ENCODE data around the gene TPRA1.

TPRA1 gene

GRCh38 chr3:127598841-127599570, 8.5 kb upstream of the TPRA1 start:
- TF ChIP-seq, protein P1, sequence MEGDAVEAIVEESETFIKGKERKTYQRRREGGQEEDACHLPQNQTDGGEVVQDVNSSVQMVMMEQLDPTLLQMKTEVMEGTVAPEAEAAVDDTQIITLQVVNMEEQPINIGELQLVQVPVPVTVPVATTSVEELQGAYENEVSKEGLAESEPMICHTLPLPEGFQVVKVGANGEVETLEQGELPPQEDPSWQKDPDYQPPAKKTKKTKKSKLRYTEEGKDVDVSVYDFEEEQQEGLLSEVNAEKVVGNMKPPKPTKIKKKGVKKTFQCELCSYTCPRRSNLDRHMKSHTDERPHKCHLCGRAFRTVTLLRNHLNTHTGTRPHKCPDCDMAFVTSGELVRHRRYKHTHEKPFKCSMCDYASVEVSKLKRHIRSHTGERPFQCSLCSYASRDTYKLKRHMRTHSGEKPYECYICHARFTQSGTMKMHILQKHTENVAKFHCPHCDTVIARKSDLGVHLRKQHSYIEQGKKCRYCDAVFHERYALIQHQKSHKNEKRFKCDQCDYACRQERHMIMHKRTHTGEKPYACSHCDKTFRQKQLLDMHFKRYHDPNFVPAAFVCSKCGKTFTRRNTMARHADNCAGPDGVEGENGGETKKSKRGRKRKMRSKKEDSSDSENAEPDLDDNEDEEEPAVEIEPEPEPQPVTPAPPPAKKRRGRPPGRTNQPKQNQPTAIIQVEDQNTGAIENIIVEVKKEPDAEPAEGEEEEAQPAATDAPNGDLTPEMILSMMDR (IDR thresholded peaks at IDR 0.05; ENCODE audit: low read depth, low read length), result no peak
- H3K4me3 ChIP-seq (ENCODE audit: low read depth, low read length), result peak overlapping the region; percentile 75

DNA sequence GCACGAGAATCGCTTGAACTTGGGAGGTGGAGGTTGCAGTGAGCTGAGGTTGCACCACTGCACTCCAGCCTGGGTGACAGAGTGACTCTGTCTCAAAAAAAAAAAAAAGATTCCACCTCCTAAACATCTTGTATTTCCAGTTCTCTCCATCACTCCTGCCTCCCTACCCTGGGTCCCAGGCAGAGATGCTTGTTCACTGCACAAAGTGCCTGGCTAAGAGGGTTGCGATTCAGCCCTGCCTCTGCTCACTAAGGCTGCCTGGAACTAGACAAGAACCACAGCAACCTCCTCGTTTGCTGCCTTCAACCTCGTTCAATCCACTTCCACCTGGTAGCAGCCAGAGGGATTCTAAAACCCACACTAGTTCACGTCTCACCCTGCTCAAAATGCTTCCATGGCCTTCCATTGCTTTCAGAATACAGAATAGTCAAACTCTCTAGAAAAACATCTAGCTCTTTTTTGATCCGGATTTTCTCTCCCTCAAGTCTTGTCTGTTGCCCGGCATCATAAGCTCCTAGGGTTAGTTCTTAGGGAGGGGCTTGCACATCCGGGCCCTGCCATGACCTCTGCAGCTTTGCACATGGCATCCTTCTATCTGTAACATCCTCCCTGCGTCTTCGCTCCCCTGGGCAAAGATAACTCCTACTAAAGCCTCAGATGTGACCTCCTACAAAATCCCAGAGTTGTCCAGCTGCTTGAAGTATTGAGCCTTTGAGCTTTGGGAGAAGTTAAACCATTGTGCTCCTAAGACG, 6.7 kb upstream of the TPRA1 start:
- TF ChIP-seq, protein P1 (IDR thresholded peaks at IDR 0.05; ENCODE audit: low read depth, low read length), result no peak
- no peak overlapping the region for H3K4me3 ChIP-seq (ENCODE audit: low read depth, low read length)

DNA sequence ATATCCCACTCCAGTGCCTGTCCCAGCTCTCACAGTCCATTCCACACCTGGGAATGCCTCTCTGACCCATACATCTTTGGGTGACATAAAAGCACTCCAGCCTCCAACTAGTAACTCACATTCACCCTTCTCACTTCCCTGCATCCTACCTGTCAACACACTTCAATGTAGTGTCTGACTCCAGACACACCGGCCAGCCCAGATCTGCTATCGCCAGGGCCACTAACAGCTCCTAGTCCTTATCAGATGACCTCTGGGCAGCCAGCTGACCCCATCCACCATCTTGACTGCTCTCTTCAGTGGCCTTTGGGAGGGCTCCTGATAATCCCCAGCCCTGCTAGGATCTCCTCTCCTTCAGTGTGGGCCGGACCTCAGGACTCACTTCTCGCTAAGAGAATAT, 4.8 kb upstream of the TPRA1 start:
- no peak overlapping the region for H3K4me3 ChIP-seq (ENCODE audit: low read depth, low read length)
- TF ChIP-seq, protein P1 (IDR thresholded peaks at IDR 0.05; ENCODE audit: low read depth, low read length), result no peak

- TF ChIP-seq, protein P1 (IDR thresholded peaks at IDR 0.05; ENCODE audit: low read depth, low read length), result no peak
- H3K4me3 ChIP-seq (ENCODE audit: low read depth, low read length), result no peak overlapping the region
These were observed 2.6 kb upstream of the TPRA1 start for GRCh38 chr3:127593178-127593577.

- peak overlapping the region; percentile 90 for H3K4me3 ChIP-seq (ENCODE audit: low read depth, low read length)
- TF ChIP-seq, protein P1 (IDR thresholded peaks at IDR 0.05; ENCODE audit: low read depth, low read length), result no peak
These were observed 296 bp downstream of the TPRA1 start for GRCh38 chr3:127590282-127590592.

- H3K4me3 ChIP-seq (ENCODE audit: low read depth, low read length), result peak overlapping the region; percentile 90
- TF ChIP-seq, protein P1 (IDR thresholded peaks at IDR 0.05; ENCODE audit: low read depth, low read length), result no peak
These were observed 792 bp downstream of the TPRA1 start for GRCh38 chr3:127589600-127590281.
